GM21723 (cell line): Measurements from ENCODE around the gene PMS2.
"Not testable (repeated sequence)": the region's sequence is repeated elsewhere in the genome, so short reads cannot be mapped to it uniquely, and the experiment has no call there.

ENCODE experiments used
- ATAC-seq: cut with Tn5 transposase; IDR thresholded peaks from one replicate; pipeline ENCODE4 v1.9.1; 2021; ENCODE audit warnings: mild to moderate bottlenecking, moderate library complexity; ENCODE audit not compliant: unreplicated experiment

The PMS2 gene

DNA sequence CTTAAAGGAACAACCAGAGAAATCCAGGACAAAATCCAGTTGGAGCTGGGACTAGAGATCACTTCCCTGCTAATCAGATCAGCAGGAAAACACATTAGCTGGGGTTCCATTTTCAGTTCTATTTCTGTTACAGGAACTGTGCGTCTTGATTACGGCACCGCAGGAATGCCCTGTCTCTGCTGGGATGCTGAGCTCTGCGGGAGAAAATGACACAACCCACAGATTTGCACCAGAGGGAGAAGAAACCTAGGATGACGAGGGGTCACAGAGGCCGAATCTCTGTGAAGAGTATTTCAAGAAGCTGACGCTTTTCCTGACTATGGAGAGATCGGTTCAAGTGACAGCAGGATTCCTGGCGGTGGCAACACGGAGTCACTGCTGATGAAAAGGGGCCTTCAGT lies 78.6 kb downstream of the PMS2 start:
- ATAC-seq, result not testable (repeated sequence)

DNA sequence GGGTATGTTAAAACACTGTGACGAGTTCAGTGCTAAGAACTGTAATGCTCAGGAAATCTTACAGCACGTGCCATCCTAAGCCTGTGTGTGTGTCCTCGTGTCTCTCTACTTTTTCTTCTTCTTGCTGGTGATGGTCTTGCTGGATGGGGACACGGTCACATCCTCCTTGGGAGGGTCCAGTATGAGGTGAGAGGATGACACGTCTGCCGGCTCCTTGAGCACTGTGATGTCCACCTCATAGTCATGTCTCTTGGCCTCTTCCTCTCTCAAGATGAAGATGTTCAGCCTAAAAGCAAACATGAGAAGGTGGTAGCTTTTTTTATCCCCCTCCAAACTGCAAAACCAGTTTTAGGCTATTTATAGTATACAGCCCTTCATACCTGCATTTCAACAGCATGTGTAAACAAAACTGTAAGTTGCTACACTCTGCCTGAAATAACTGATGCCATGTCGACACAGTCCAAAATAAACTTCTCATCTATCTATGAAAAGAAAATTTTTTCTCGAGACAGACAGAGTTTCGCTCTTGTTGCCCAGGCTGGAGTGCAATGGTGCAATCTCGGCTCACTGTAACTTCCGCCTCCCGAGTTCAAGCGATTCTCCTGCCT lies 82.5 kb downstream of the PMS2 start:
- ATAC-seq, result not testable (repeated sequence)

DNA sequence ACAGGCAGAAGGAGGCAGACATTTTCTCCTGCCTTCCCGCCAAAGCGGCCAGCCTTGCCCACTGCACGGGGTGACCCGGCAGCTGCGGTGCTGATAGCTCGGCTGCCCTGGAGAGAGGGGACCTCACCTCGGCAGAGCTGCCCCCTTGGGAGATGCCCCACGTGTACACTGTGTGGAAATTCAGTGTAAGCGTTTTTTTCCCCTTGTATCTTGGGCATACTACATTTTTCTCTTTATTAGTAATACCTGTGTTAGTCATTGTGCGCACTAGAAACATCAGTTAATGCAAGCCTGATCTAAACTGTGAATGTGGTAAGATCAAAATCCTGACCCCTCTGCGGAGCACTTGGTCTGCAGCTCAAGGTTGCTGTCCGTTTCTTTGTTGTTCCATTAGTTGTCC lies 84.2 kb downstream of the PMS2 start:
- not testable (repeated sequence) for ATAC-seq

DNA sequence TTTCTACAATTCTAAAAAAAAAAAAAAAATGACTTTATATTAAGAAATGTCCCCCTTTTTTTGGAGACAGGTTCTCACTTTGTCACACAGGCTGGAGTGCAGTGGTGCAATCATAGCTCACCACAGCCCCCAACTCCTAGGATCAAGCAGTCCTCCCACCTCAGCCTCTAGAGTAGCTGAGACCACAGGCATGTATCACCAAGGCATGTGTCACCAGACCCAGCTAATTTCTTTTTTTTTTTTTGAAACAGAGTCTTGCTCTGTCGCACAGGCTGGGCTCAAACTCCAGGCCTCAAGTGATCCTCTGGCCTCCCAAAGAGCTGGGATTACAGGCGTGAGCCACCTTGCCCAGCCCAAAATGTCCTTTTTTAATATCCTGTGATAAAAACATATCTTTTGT lies 84.7 kb downstream of the PMS2 start:
- not testable (repeated sequence) for ATAC-seq
